MM.1S (cell line): ENCODE results near the gene TCF12.

Source experiments
- DNase-seq: peaks from one replicate; pipeline ENCODE4 v3.0.0-alpha.2; 2015
- H2AFZ ChIP-seq: fragments of 300-600 bp; sonication (generic); 2 replicates; pipeline ENCODE4 v1.6.0; 2016; ENCODE audit warnings: antibody characterized with exemption, low read length
- H3F3A ChIP-seq: fragments of 300-600 bp; sonication (generic); 2 replicates; pipeline ENCODE4 v1.6.1; 2016; ENCODE audit warnings: mild to moderate bottlenecking, antibody characterized with exemption, low read length, moderate library complexity, mixed read lengths; ENCODE audit not compliant: insufficient read depth
- H3K27ac ChIP-seq: fragments of 300-600 bp; sonication (generic); 2 replicates; pipeline ENCODE4 v1.5.1; 2016; ENCODE audit warnings: mild to moderate bottlenecking, low read length
- H3K27me3 ChIP-seq: fragments of 300-600 bp; sonication (generic); replicated peaks from 2 replicates; pipeline ENCODE4 v1.6.0; 2016; ENCODE audit warnings: low read length; ENCODE audit not compliant: insufficient read depth
- H3K36me3 ChIP-seq: fragments of 300-600 bp; sonication (generic); replicated peaks from 2 replicates; pipeline ENCODE4 v1.6.1; 2016; ENCODE audit warnings: mild to moderate bottlenecking, low read length, mixed read lengths; ENCODE audit not compliant: insufficient read depth
- H3K4me1 ChIP-seq: fragments of 300-600 bp; sonication (generic); 2 replicates; pipeline ENCODE4 v1.6.1; 2016; ENCODE audit warnings: low read length, mixed read lengths
- H3K4me2 ChIP-seq: fragments of 300-600 bp; sonication (generic); 2 replicates; pipeline ENCODE4 v1.6.0; 2016; ENCODE audit warnings: low read depth, low read length
- H3K4me3 ChIP-seq: fragments of 300-600 bp; sonication (generic); 2 replicates; pipeline ENCODE4 v1.5.1; 2016; ENCODE audit warnings: low read length, mixed read lengths
- H3K79me2 ChIP-seq: fragments of 300-600 bp; sonication (generic); 2 replicates; pipeline ENCODE4 v1.6.1; 2016; ENCODE audit warnings: mixed run types, low read length, mixed read lengths
- H3K9ac ChIP-seq: fragments of 300-600 bp; sonication (generic); 2 replicates; pipeline ENCODE4 v1.6.1; 2016; ENCODE audit warnings: low read length, mixed read lengths
- H3K9me2 ChIP-seq: fragments of 300-600 bp; sonication (generic); replicated peaks from 2 replicates; pipeline ENCODE4 v1.6.1; 2016; ENCODE audit warnings: mild to moderate bottlenecking, low read length, mixed read lengths; ENCODE audit not compliant: insufficient read depth
- H3K9me3 ChIP-seq: fragments of 300-600 bp; sonication (generic); replicated peaks from 2 replicates; pipeline ENCODE4 v1.6.1; 2016; ENCODE audit warnings: mild to moderate bottlenecking, low read length, mixed read lengths; ENCODE audit not compliant: insufficient read depth
- H4K20me1 ChIP-seq: fragments of 300-600 bp; sonication (generic); 2 replicates; pipeline ENCODE4 v1.6.1; 2016; ENCODE audit warnings: mild to moderate bottlenecking, low read length, moderate library complexity, mixed read lengths; ENCODE audit not compliant: insufficient read depth
- EZH2 ChIP-seq: fragments of 300-600 bp; sonication (generic); optimal IDR thresholded peaks from 2 replicates; pipeline ENCODE3; 2017; ENCODE audit warnings: low read depth, mild to moderate bottlenecking, antibody characterized with exemption, low read length, mixed read lengths
- EZH2phosphoT487 ChIP-seq: fragments of 300-600 bp; sonication (generic); IDR thresholded peaks from 2 replicates; pipeline ENCODE4 v1.6.1; 2018; ENCODE audit warnings: antibody characterized with exemption, low read length
- TF ChIP-seq, protein P1 (sequence below): fragments of 300-600 bp; sonication (generic); IDR thresholded peaks from 2 replicates; pipeline ENCODE4 v1.5.1; 2016; ENCODE audit warnings: antibody characterized with exemption, low read length, mixed read lengths

TCF12 gene

DNA sequence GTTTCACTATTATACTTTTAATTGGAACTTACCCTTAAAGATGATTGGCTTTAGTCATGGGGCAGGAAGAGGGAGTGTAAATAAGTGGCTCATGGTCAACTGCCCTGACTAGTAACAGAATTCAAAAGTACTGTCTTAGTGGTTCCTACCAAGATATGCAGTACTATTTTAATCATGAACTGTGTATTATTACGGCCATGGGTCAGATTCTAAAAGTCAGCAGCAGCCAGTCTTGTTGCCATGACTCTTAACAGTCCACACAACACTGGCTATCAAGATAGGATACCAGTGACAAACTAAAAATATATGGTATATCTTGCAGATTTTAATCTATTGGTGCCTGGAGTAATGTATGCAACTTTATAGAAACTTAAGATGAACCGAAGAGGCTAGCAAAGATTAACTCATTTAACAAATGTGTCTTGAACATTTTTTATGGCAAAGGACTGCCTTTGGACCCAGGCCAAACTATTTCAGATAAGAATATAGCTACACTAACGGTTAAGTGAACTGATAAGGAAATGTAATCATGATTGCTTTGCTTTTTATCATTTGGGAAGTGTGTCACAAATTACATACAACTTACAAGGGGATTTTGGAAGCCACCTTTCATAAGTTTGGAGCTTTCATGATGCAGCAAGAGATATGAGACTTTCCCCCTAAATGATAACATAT is 163.7 kb downstream of the TCF12 start:
- H3K9ac ChIP-seq, result no peak overlapping the region
- H3F3A ChIP-seq, result peaks cover 3% of the 10 kb centered on the region; the same call in 1 of the 2 replicates
- H3K4me1 ChIP-seq, result 0 out of 2 replicates have a peak, but pooled peaks cover 6% of the 10 kb centered on the region
- no peaks in the 10 kb centered on the region for H3K9me3 ChIP-seq
- H4K20me1 ChIP-seq, result no peaks in the 10 kb centered on the region
- DNase-seq, result no peak
- no peak overlapping the region for H2AFZ ChIP-seq
- no peak overlapping the region for H3K27ac ChIP-seq
- no peaks in the 10 kb centered on the region for H3K27me3 ChIP-seq
- TF ChIP-seq, protein P1, sequence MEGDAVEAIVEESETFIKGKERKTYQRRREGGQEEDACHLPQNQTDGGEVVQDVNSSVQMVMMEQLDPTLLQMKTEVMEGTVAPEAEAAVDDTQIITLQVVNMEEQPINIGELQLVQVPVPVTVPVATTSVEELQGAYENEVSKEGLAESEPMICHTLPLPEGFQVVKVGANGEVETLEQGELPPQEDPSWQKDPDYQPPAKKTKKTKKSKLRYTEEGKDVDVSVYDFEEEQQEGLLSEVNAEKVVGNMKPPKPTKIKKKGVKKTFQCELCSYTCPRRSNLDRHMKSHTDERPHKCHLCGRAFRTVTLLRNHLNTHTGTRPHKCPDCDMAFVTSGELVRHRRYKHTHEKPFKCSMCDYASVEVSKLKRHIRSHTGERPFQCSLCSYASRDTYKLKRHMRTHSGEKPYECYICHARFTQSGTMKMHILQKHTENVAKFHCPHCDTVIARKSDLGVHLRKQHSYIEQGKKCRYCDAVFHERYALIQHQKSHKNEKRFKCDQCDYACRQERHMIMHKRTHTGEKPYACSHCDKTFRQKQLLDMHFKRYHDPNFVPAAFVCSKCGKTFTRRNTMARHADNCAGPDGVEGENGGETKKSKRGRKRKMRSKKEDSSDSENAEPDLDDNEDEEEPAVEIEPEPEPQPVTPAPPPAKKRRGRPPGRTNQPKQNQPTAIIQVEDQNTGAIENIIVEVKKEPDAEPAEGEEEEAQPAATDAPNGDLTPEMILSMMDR, result no peak
- TF ChIP-seq EZH2 (no peak), EZH2phosphoT487 (no peak)
- no peaks in the 10 kb centered on the region for H3K9me2 ChIP-seq
- no peak overlapping the region for H3K4me3 ChIP-seq
- 0 out of 2 replicates have a peak, but pooled peaks cover 5% of the 10 kb centered on the region for H3K79me2 ChIP-seq
- no peaks in the 10 kb centered on the region for H3K36me3 ChIP-seq
- no peak overlapping the region for H3K4me2 ChIP-seq

DNA sequence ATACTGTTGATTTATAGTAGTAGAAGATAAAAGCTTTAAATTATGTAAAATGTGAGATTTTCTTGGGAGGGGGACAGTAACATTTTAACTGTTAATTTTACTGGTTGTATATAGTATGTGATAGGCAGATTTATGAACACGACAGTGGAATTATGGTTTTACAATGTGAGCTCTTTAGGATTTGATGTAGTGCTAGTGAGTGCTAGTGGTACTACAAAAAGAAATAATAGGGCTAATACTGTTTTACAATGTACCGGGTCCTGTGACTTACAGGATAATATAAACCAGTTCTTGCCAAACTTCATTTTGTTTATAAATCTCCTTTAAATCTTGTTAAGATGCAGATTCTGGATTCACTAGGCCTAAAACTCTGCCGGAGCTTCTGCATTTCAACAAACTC is 165.7 kb downstream of the TCF12 start:
- H4K20me1 ChIP-seq, result no peaks in the 10 kb centered on the region
- H3K4me2 ChIP-seq, result no peak overlapping the region
- DNase-seq, result no peak
- H3K27ac ChIP-seq, result no peak overlapping the region
- H3K9me2 ChIP-seq, result no peaks in the 10 kb centered on the region
- peaks cover 3% of the 10 kb centered on the region; the same call in 1 of the 2 replicates for H3F3A ChIP-seq
- H3K9me3 ChIP-seq, result no peaks in the 10 kb centered on the region
- H3K36me3 ChIP-seq, result no peaks in the 10 kb centered on the region
- no peak overlapping the region for H3K4me3 ChIP-seq
- TF ChIP-seq EZH2phosphoT487, result no peak
- TF ChIP-seq, protein P1, result no peak
- no peak for TF ChIP-seq EZH2
- H2AFZ ChIP-seq, result no peak overlapping the region
- 0 out of 2 replicates have a peak, but pooled peaks cover 5% of the 10 kb centered on the region for H3K79me2 ChIP-seq
- H3K9ac ChIP-seq, result no peak overlapping the region
- 0 out of 2 replicates have a peak, but pooled peaks cover 3% of the 10 kb centered on the region for H3K4me1 ChIP-seq
- H3K27me3 ChIP-seq, result no peaks in the 10 kb centered on the region

DNA sequence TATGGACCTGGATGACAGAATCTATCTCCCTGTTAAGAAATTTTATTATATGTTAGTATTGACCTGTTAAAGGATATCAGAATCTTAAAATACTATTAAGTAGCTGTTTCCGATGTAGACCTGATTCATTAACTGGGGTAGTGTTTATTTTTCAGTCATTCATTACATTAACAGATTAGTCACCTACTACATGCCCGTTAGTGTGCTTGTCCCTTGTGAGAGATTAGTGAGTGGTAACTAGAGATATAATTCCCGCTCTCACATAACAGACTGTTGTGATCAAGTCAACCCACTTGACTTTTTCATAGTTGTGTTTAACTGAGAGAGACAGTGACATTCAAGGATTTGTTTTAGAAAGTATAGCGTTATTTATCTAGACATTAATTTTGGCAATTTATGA is 166.8 kb downstream of the TCF12 start:
- no peaks in the 10 kb centered on the region for H3K27me3 ChIP-seq
- no peaks in the 10 kb centered on the region for H3K9me3 ChIP-seq

More for the DNA sequence above, 166.8 kb downstream of the TCF12 start:
- H3F3A ChIP-seq, result no peaks in the 10 kb centered on the region
- no peak for DNase-seq
- H3K4me2 ChIP-seq, result no peak overlapping the region
- no peak overlapping the region for H2AFZ ChIP-seq
- H4K20me1 ChIP-seq, result no peaks in the 10 kb centered on the region
- no peak overlapping the region for H3K9ac ChIP-seq
- H3K27ac ChIP-seq, result no peak overlapping the region
- TF ChIP-seq EZH2 (no peak), EZH2phosphoT487 (no peak)
- TF ChIP-seq, protein P1, result no peak
- H3K9me2 ChIP-seq, result no peaks in the 10 kb centered on the region
- H3K79me2 ChIP-seq, result 0 out of 2 replicates have a peak, but pooled peaks cover 5% of the 10 kb centered on the region
- H3K36me3 ChIP-seq, result no peaks in the 10 kb centered on the region
- H3K4me1 ChIP-seq, result no peaks in the 10 kb centered on the region
- no peak overlapping the region for H3K4me3 ChIP-seq
